Activated naive CD4-positive, alpha-beta T cell treated with anti-CD3 and anti-CD28 coated beads, Interleukin-2, amount 10 ng/mL, durations not matched to agents 7 days and 5 days (primary cell): ENCODE results near the gene APC2.

Source experiments
- CTCF ChIA-PET: fragments of 350-600 bp; sonication (Branson Sonifier 250); formaldehyde crosslinking; loops from one replicate; lab custom pipeline; 2021; ENCODE audit warnings: antibody characterized with exemption; lab: Charles Lee
- DNase-seq: peaks from one replicate; pipeline ENCODE4 v3.0.0-alpha.2; 2020
- H3K27ac Mint-ChIP-seq: one replicate; pipeline ENCODE4 v1.8.0; 2021; ENCODE audit warnings: mild to moderate bottlenecking, moderate library complexity, mixed read lengths
- H3K27me3 Mint-ChIP-seq: one replicate; pipeline ENCODE4 v1.8.0; 2021; ENCODE audit warnings: mild to moderate bottlenecking, mixed read lengths
- H3K36me3 Mint-ChIP-seq: one replicate; pipeline ENCODE4 v1.8.0; 2021; ENCODE audit warnings: mixed read lengths
- H3K4me1 Mint-ChIP-seq: one replicate; pipeline ENCODE4 v1.8.0; 2021; ENCODE audit warnings: mixed read lengths
- H3K4me3 Mint-ChIP-seq: one replicate; pipeline ENCODE4 v1.8.0; 2021; ENCODE audit warnings: mild to moderate bottlenecking, moderate library complexity, mixed read lengths
- H3K9me3 Mint-ChIP-seq: one replicate; pipeline ENCODE4 v1.8.0; 2021; ENCODE audit warnings: mixed read lengths

APC2 gene, protein sequence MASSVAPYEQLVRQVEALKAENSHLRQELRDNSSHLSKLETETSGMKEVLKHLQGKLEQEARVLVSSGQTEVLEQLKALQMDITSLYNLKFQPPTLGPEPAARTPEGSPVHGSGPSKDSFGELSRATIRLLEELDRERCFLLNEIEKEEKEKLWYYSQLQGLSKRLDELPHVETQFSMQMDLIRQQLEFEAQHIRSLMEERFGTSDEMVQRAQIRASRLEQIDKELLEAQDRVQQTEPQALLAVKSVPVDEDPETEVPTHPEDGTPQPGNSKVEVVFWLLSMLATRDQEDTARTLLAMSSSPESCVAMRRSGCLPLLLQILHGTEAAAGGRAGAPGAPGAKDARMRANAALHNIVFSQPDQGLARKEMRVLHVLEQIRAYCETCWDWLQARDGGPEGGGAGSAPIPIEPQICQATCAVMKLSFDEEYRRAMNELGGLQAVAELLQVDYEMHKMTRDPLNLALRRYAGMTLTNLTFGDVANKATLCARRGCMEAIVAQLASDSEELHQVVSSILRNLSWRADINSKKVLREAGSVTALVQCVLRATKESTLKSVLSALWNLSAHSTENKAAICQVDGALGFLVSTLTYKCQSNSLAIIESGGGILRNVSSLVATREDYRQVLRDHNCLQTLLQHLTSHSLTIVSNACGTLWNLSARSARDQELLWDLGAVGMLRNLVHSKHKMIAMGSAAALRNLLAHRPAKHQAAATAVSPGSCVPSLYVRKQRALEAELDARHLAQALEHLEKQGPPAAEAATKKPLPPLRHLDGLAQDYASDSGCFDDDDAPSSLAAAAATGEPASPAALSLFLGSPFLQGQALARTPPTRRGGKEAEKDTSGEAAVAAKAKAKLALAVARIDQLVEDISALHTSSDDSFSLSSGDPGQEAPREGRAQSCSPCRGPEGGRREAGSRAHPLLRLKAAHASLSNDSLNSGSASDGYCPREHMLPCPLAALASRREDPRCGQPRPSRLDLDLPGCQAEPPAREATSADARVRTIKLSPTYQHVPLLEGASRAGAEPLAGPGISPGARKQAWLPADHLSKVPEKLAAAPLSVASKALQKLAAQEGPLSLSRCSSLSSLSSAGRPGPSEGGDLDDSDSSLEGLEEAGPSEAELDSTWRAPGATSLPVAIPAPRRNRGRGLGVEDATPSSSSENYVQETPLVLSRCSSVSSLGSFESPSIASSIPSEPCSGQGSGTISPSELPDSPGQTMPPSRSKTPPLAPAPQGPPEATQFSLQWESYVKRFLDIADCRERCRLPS (N-terminal part only)

DNA sequence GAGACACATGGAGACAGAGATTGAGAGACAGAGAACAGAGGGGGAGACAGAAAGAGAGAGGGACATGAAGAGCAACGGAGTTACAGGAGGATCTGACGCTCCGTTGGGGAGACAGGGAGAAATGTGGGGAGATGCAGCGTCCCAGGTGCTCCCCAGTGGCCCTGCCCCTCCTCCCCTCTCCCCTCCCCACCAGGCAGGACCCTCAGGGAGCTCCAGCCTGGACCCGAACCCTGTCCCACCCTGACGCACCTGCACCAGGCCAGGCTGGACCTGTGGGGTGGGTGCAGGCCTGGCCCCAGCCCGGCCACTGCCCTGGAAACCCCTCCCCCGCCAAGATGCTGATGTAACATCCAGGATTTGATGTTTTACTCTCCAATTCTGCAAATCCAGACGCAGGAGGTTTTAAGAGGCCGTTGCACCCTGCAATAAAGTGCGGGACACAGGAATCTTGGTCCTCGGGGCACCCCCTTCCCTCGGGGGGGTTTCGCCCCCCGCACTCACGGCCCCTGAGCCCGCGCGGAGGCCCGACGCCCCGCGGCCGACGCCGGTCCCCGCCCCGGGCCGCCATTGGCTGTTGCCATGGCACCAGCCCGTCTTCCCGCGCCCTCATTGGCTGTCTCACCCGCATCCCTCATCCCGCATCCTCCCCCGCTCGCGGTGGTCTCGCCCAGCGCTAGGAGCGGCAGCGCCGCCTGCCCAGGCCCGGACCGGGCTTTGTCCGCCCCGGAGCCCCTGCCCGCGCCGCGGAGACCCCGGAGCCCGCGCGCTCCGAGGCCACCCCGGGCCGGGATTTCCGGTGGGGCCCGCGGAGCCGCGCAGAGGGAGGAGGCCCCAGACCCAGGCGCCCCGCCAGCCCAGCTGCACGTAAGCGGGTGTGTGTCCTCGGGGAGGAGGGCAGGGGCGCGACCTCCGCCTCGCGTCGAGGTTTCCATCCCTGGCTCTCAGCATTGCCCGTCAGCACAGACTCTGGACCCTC, at the start of gene APC2:
TSS of gene APC2 (plus strand) at position 655 of the 976 bp plus-strand sequence. CDS start 2,881 bp downstream, outside the sequence.
- CTCF ChIA-PET = no interaction called here
- DNase-seq = peak; percentile 53
- Mint-ChIP-seq H3K27me3 (peaks cover 97% of the 10 kb centered on the region), H3K36me3 (no peaks in the 10 kb centered on the region), H3K9me3 (no peaks in the 10 kb centered on the region), H3K4me3 (peak within 1 kb of the TSS; percentile 29), H3K27ac (no peak within 1 kb of the TSS), H3K4me1 (peaks cover 30% of the 10 kb centered on the region)

DNA sequence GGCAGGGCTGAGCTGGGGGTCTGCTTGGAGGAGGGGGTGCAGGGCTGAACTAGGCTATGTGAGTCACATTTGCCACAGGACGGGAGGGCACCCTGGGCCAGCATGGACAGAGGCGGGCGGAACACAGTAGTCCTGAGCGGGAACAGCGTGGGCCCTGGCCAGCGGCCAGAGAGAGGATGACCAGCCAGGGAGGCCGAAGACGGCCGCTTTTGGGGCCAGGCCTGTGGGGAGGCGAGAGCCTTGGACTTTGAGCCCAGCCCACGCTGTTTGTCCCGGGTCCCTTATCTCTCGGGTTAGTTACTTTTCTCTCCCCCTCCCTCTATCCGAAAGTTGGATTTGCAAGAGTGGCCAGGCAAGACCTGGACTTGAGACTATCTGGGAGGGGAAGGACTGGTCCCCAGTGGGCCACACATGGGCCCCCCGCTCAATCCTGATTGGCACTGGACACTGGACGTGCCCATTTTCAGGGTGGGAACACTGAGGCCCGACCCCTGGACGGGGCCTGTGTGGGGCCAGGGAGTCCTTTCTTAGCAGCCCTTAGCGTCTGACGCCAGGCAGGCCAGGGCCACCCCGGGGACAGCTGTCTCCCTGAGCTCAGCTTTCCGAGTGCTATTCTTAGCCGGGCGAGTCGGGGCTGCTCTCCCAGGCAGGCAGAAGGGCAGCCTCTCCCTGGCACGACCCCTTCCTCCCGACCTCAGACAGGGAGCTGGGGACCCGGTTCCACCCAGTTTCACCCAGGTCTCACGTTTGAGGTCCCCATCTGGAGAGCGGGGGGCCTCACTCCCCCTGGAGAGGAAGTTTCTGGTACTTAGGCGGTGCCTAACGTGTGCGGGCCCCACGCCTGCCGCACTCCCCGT, 49.4 kb upstream of the APC2 start:
- no peak for DNase-seq
- CTCF ChIA-PET = no interaction called here
- H3K36me3 Mint-ChIP-seq = no peaks in the 10 kb centered on the region
- H3K9me3 Mint-ChIP-seq = no peaks in the 10 kb centered on the region
- peaks cover 22% of the 10 kb centered on the region for H3K27me3 Mint-ChIP-seq
- H3K4me1 Mint-ChIP-seq = peaks cover 30% of the 10 kb centered on the region
- no peak overlapping the region for H3K27ac Mint-ChIP-seq
- H3K4me3 Mint-ChIP-seq = peak overlapping the region; percentile 71

DNA sequence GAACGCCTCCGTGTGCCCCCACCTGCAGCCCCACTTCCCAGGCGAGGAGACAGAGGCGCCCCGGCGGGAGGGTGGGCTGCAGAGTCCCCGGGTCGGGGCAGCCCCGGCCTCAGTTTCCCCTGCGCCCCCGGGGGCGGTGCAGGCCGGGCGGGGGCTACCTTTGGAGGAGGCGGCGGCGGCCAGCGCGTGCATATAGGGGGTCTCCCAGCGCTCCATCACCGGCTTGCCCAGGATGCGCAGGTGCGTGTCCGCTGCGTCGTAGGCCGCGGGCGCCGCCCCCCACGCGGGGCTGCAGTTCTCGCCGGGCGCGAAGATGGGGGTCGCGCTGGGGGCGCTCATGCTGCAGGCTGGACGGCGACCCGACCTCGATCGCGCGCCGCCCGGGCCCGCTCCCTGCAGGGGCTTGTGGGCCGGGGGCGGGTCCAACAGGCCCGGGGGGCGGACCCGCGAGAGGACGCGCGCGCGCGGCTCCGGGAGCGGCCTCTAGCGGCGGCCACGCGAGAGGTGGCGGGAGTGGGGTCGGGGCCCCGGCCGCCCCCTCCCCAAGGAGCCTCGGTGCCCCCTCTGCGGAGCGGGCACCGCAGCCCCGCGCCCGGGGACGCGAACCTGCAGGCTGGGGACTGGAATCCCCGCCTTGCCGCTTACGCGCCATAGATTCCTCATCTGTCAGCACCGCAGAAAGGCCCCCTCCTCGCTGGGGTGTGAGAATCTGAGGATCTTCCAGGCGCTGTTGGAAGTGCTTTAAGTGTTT, 48.6 kb upstream of the APC2 start, which contains the start of gene GAMT:
TSS of gene GAMT (minus strand) at position 405 of the 751 bp plus-strand sequence. CDS start at position 339, 66 bp downstream.
- Mint-ChIP-seq H3K9me3 (no peaks in the 10 kb centered on the region), H3K36me3 (no peaks in the 10 kb centered on the region), H3K27ac (no peak within 1 kb of the TSS), H3K4me3 (peak within 1 kb of the TSS; percentile 71), H3K27me3 (peaks cover 22% of the 10 kb centered on the region), H3K4me1 (peaks cover 28% of the 10 kb centered on the region)
- CTCF ChIA-PET = no interaction called here
- DNase-seq = peak; percentile 71

DNA sequence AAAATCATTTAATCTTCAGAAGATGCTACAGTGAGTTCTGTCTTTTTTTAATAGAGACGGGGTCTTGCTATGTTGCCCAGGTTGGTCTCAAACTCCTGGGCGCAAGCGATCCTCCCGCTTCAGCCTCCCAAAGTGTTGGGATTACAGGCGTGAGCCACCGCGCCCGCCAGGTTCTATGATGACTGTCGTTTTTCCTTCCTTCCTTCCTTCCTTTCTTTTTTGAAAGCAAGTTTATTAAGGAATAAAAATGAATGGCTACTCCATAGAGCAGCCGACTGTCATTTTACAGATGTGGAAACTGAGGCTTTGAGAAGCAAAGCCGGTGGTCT, 48.1 kb upstream of the APC2 start:
- Mint-ChIP-seq H3K4me1 (peaks cover 29% of the 10 kb centered on the region), H3K36me3 (no peaks in the 10 kb centered on the region), H3K27ac (no peak overlapping the region), H3K4me3 (peak overlapping the region; percentile 49), H3K9me3 (no peaks in the 10 kb centered on the region), H3K27me3 (peaks cover 22% of the 10 kb centered on the region)
- no peak for DNase-seq
- CTCF ChIA-PET = no interaction called here

DNA sequence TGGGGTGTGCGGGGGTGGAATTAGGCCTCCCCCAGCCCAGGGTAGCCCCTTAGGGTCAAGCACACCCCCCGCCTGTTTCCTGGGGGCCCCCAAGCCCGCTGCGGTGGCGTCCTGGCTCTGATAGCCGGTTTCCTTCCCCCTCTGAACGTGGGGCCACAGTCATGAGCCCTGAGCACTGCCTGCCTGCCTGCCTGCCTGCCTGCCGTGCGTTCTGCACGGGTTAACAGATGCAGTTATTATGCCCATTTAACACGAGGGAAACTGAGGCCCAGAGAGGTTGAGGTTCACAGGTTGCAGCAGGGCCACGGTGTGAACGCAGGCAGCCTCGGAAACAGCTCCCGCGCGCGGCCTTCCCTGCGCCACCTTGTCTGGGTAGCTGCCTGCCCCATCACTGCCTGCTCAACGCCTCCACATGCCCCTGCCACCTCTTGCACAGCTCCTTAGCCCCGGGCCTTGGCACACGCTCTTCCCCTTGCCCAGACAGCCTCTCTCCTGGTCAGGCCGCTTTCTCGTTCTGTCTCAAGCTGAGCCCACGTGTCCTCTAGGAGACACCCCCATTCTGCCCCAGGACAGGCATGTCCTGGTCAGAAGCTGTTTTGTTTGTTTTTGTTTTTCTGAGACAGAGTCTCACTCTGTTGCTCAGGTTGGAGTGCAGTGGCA, 47.4 kb upstream of the APC2 start:
- DNase-seq = no peak
- peak overlapping the region; percentile 55 for H3K4me3 Mint-ChIP-seq
- H3K27me3 Mint-ChIP-seq = peaks cover 22% of the 10 kb centered on the region
- no peaks in the 10 kb centered on the region for H3K36me3 Mint-ChIP-seq
- peaks cover 31% of the 10 kb centered on the region for H3K4me1 Mint-ChIP-seq
- CTCF ChIA-PET = no interaction called here
- H3K27ac Mint-ChIP-seq = peak overlapping the region; percentile 43
- H3K9me3 Mint-ChIP-seq = no peaks in the 10 kb centered on the region

DNA sequence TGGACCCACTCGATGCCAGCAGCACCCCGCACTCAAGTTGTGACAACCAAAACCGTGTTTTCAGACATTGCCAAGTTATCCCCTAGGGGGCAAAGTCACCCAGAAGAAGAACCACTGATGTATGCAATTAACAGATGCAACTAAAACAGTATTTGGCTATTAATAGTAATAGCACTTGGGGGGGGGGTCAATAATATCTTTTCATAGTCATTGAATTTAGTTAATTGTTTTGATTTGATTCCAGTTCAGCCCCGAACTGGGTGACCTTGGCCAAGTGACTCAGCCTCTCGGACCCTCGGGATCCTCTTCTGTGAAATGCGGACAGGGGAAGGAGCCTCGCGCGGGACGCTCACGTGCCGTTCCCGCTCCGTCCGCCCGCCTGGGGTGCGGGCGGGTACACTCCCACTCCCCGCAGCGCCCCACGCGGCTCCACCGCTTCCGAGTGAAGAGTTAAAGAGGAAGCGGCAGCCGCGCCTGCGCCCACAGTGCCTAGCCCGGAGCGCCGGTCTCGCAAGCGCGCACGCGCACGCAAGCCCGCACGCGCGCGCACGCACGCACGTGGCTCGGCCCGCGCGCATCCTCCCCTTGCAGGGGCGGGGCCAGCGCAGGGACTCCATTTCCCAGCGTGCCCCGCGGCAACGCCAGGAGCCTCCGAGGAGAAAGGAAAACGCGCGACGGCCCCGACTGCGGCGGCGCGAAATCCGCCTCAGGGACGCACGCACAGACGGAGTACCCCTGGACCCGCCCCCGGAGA, 43.0 kb upstream of the APC2 start:
- H3K9me3 Mint-ChIP-seq = no peaks in the 10 kb centered on the region
- peak overlapping the region; percentile 89 for H3K27ac Mint-ChIP-seq
- H3K4me3 Mint-ChIP-seq = peak overlapping the region; percentile 75
- CTCF ChIA-PET = no interaction called here
- peak; percentile 99 for DNase-seq
- H3K4me1 Mint-ChIP-seq = peaks cover 49% of the 10 kb centered on the region
- peaks cover 21% of the 10 kb centered on the region for H3K27me3 Mint-ChIP-seq
- peaks cover 22% of the 10 kb centered on the region for H3K36me3 Mint-ChIP-seq

DNA sequence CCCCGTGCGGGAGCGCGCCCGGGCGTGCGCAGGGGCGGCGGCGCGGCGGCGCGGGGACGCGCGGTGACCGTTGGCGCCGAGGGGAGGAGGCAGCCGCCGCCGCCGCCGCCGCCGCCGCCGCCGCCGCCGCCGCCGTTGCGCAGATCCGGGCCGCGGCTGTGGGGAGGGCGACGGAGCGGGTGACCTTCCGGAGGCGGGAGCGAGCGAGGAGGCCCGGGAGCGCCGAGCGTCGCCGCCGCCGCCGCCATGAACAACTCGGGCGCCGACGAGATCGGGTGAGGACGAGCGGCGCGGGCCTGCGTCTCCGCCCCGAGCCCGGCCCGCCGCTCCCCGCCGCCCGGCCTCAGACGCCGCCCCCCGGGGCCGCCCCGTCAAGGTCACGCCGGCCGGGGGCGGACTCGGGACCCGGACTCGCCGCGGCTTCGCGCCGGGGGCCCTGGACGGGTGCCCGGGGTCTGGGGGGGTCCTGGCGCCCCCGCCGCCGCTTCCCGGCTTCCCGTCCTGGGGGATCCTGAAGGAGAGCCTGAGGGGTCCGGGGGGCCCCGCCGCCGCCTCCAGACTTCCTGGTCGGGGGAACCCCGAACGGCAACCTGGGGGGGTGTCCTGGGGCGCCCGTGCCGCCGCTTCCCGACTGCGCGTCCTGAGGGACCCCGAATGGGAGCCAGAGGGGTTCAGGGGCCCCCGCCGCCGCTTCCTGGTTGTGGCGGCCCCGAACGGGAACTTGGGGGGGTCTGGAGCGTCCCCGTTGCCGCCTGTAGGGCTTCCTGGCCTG, 42.2 kb upstream of the APC2 start, which contains the start of gene DAZAP1:
TSS of gene DAZAP1 (plus strand) at position 59 of the 772 bp plus-strand sequence. CDS start at position 247, 188 bp downstream.
- Mint-ChIP-seq H3K4me3 (peak within 1 kb of the TSS; percentile 82), H3K4me1 (peaks cover 50% of the 10 kb centered on the region), H3K36me3 (peaks cover 23% of the 10 kb centered on the region), H3K27ac (peak within 1 kb of the TSS; percentile 89), H3K27me3 (peaks cover 14% of the 10 kb centered on the region), H3K9me3 (no peaks in the 10 kb centered on the region)
- DNase-seq = peak; percentile 55
- CTCF ChIA-PET = no interaction called here

DNA sequence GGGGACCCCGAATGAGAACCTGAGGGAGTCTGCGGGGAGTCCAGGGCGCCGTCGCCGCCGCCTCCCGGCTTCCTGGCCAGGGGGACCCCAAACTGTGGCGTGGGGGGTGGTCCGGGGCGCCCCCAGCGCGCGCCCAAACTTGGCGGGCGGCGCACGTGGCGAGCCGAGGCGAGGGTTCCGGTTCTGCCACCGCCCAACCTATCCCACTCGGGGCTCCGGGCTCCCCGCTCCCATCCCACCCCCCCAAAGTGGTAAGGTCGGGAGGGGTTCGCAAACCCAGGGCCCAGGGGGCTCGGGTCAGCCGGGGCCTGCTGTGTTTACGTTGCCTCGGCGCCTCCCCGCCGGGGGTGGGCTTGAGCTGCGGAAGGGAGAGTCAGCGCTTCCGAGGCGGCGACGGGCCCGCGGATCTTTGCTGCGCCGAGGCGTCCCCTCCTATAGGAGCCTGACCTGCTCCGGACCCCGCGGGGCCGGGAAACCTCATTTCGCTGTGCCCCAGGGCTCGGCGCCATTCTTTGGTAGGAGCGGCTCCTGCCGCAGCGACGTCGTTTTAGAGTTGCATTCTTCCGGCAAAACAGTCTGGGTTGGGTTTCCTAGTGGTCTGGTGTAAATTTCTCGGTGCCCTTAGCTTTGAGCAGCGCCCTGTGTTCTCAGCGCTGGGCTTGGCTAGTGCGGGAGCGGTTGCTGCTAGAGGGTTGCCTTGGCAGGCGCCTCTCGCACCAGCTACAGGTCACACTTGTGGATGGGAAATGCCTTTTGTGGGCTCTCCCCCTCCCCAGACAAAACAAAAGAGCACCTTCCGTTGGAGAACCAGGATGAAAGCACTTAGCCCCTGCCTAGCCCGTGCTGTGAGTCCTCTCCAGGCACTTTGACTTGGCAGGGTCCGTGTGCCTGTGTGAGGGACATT, 41.4 kb upstream of the APC2 start:
- CTCF ChIA-PET = no interaction called here
- Mint-ChIP-seq H3K27me3 (peaks cover 5% of the 10 kb centered on the region), H3K4me3 (peak overlapping the region; percentile 82), H3K36me3 (peaks cover 23% of the 10 kb centered on the region), H3K9me3 (no peaks in the 10 kb centered on the region), H3K27ac (peak overlapping the region; percentile 87), H3K4me1 (peaks cover 53% of the 10 kb centered on the region)
- DNase-seq = peak; percentile 70

DNA sequence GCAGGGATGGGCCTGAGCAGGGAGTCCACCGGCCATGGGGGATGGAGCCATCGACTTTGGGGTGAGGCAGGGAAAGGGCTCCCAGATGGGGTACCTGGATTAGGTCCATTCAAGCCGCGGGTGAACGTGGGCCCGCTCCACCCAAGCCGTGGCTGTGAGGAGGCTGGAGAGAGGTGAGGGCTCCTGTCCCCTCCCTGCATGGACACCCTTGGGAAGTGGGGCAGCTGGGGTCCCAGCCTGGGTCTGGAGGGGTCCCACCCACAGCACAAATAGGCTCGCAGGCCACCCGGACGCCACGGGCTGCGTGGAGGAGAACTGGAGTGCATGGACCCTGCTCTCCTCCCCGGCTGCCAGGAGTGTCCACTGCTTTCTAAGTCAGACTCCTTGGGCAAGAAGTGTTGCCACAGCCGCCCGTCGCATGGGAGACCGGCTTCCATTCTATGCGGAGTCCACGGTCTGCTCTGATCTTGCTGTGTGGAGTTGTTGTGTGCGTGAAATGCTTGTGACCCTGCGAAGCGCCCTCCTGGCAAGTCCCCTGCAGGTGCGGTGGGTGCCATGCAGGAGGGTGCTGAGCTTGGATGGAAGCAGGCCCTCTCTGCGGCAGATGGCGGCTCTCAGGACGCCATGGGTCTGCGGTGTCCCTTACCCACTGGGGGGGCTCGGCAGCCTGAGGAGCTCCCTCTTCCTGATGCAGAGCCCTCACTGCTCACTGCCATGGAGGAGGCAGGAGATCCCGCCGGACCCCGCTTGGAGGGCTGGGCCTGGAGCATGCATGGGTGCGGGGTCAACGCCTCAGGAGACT, 40.5 kb upstream of the APC2 start:
- Mint-ChIP-seq H3K9me3 (no peaks in the 10 kb centered on the region), H3K36me3 (peaks cover 23% of the 10 kb centered on the region), H3K27ac (peak overlapping the region; percentile 87), H3K4me1 (peaks cover 53% of the 10 kb centered on the region), H3K27me3 (peaks cover 3% of the 10 kb centered on the region), H3K4me3 (peak overlapping the region; percentile 82)
- DNase-seq = no peak
- CTCF ChIA-PET = no interaction called here
